Myometrial cell (primary cell): ENCODE measurements around the gene SLC36A3. TPM values are rescaled to one million over a fixed set of nuclear protein-coding genes. Genes with fewer than 3 reads are reported as not detected.

Experiments used
- total RNA-seq: library from RNA; depleted of rRNA; stranded (reverse); fragments of >200 nt; gene quantifications from 2 replicates; pipeline ENCODE4 v1.2.3, GENCODE V29; 2015

Gene SLC36A3
- total RNA-seq: not detected in 2 replicates

GRCh38 chr5:151303666-151304065 is at the start of gene SLC36A3:
Gene SLC36A3 (minus strand): TSS chr5:151303766. CDS start chr5:151303354, 412 bp downstream.

GRCh38 chr5:151347369-151347768 is 43.8 kb upstream of the SLC36A3 start, which contains the start of gene SLC36A2:
Gene SLC36A2 (minus strand): TSS chr5:151347559. CDS start chr5:151347460, 99 bp downstream.

GRCh38 chr5:151252762-151253604 is 50.6 kb downstream of the SLC36A3 start, which contains the start of gene GM2A:
Gene GM2A (plus strand): TSS chr5:151253185. CDS start chr5:151253217, 32 bp downstream.

Other genes starting within 250 kb of the SLC36A3 start
- gene TNIP1, start 222.7 kb downstream of the SLC36A3 start, total RNA-seq: 51.0 and 61.0 TPM in 2 replicates
- 558 and 610 TPM in 2 replicates for gene ANXA6, start 146.0 kb downstream of the SLC36A3 start, total RNA-seq
- gene CCDC69, start 79.7 kb downstream of the SLC36A3 start, total RNA-seq: 6.3 and 9.4 TPM in 2 replicates
- gene GM2A, start 50.6 kb downstream of the SLC36A3 start, total RNA-seq: 20.7 and 25.1 TPM in 2 replicates
- gene SLC36A2, start 43.8 kb upstream of the SLC36A3 start, total RNA-seq: not detected in 2 replicates
- gene SLC36A1, start 143.8 kb upstream of the SLC36A3 start, total RNA-seq: 4.6 and 12.1 TPM in 2 replicates